SK-N-MC (cell line): ENCODE measurements around the gene GPATCH2.
"Not testable (repeated sequence)": the region's sequence is repeated elsewhere in the genome, so short reads cannot be mapped to it uniquely, and the experiment has no call there.

Experiments
- DNase-seq: peaks from one replicate; pipeline ENCODE4 v3.0.0-alpha.2; 2011; ENCODE audit warnings: low read depth, low spot score
- H3K27ac ChIP-seq: fragments of 200-600 bp; sonication (generic); 2 replicates; pipeline ENCODE4 v1.5.1; 2016; ENCODE audit warnings: mixed run types
- H3K36me3 ChIP-seq: fragments of 200-600 bp; sonication (generic); 2 replicates; pipeline ENCODE4 v1.6.1; 2017; ENCODE audit warnings: antibody characterized with exemption, low read length, mixed read lengths; ENCODE audit not compliant: insufficient read depth
- H3K4me3 ChIP-seq: fragments of 200-600 bp; sonication (generic); 2 replicates; pipeline ENCODE4 v1.5.1; 2016
- H3K9ac ChIP-seq: fragments of 200-600 bp; sonication (generic); 2 replicates; pipeline ENCODE4 v1.8.0; 2017; ENCODE audit warnings: mixed run types, mixed read lengths; ENCODE audit not compliant: insufficient read length
- H3K9me3 ChIP-seq: fragments of 200-600 bp; sonication (generic); 2 replicates; pipeline ENCODE4 v1.6.1; 2017; ENCODE audit warnings: low read depth, mild to moderate bottlenecking, antibody characterized with exemption, low read length, moderate library complexity, mixed read lengths
- EZH2 ChIP-seq: fragments of 200-600 bp; sonication (generic); IDR thresholded peaks from one replicate; pipeline ENCODE4 v1.6.1; 2017; ENCODE audit warnings: antibody characterized with exemption
- FOXP2 ChIP-seq: optimal IDR thresholded peaks from 2 replicates; pipeline ENCODE3; 2011; ENCODE audit warnings: mild to moderate bottlenecking, moderate library complexity; ENCODE audit not compliant: insufficient read depth; ENCODE audit errors: extremely low read length, control extremely low read depth
- POLR2AphosphoS5 ChIP-seq: IDR thresholded peaks from 2 replicates; pipeline ENCODE4 v1.6.1; 2012; ENCODE audit warnings: mild to moderate bottlenecking, low read depth, low read length, borderline replicate concordance

The GPATCH2 gene

DNA sequence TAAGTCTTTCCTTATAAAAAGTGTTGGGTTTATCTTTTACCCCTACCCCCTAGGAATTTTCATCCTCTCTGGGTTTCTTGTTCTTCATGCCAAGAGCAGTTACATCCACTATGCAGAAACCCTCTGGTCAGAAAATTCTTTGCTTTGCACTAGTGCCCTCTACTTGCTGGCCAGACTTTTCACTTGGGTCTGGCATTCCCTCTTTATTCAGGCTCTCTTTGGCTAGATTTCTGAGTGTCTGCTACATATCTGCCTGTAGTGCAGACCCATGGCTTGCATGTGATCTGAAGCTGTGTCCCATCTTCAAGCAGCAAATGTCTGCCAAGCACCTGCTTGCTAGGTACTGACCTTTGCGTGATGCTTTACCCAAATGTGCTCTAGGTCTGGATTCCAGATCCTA, 237.0 kb downstream of the GPATCH2 start:
- Histone ChIP-seq H3K4me3 (no peak overlapping the region), H3K9me3 (no peaks in the 10 kb centered on the region), H3K27ac (no peak overlapping the region), H3K9ac (no peak overlapping the region), H3K36me3 (no peaks in the 10 kb centered on the region)
- no peak for TF ChIP-seq EZH2
- no peak for TF ChIP-seq POLR2AphosphoS5
- no peak for TF ChIP-seq FOXP2
- DNase-seq: no peak

- no peak overlapping the region for H3K4me3 ChIP-seq
- H3K36me3 ChIP-seq: no peaks in the 10 kb centered on the region
- no peak overlapping the region for H3K27ac ChIP-seq
- H3K9ac ChIP-seq: no peak overlapping the region
- DNase-seq: no peak
- TF ChIP-seq POLR2AphosphoS5: no peak
- no peak for TF ChIP-seq EZH2
- no peak for TF ChIP-seq FOXP2
- no peaks in the 10 kb centered on the region for H3K9me3 ChIP-seq
Measured at GRCh38 chr1:217392441-217392840, 238.4 kb downstream of the GPATCH2 start.

- no peak overlapping the region for H3K27ac ChIP-seq
- no peak for DNase-seq
- TF ChIP-seq POLR2AphosphoS5: no peak
- no peak for TF ChIP-seq FOXP2
- TF ChIP-seq EZH2: no peak
- H3K9me3 ChIP-seq: no peaks in the 10 kb centered on the region
- no peak overlapping the region for H3K4me3 ChIP-seq
- H3K9ac ChIP-seq: no peak overlapping the region
- no peaks in the 10 kb centered on the region for H3K36me3 ChIP-seq
Measured at GRCh38 chr1:217389895-217390294, 241.0 kb downstream of the GPATCH2 start.

DNA sequence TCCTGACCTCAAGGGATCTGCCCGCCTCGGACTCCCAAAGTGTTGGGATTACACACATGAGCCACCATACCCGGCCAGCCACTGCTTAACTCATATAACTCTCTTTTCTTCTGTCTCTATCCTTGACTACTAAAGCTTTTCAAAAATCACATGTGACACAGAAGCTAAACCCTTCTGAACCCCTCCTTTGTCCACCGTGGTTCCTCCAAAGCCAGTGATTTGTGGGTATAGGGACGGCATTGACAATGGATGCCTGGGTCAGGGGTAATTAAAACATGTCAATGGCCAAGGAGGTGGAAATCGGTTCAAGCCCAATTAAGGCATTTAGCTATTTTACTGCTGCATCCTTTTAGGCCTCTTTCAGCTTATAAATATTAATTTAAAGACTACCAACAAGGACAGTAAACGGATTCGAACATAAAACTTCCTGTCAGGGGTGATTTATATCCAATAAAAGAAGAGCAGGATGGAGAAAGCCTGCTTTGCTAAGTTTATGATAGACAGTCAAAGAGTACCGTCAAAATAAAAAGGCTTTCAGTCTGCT, 242.3 kb downstream of the GPATCH2 start:
- TF ChIP-seq POLR2AphosphoS5 (no peak), EZH2 (no peak), FOXP2 (no peak)
- Histone ChIP-seq H3K27ac (no peak overlapping the region), H3K9ac (no peak overlapping the region), H3K36me3 (no peaks in the 10 kb centered on the region), H3K9me3 (no peaks in the 10 kb centered on the region), H3K4me3 (no peak overlapping the region)
- DNase-seq: no peak

DNA sequence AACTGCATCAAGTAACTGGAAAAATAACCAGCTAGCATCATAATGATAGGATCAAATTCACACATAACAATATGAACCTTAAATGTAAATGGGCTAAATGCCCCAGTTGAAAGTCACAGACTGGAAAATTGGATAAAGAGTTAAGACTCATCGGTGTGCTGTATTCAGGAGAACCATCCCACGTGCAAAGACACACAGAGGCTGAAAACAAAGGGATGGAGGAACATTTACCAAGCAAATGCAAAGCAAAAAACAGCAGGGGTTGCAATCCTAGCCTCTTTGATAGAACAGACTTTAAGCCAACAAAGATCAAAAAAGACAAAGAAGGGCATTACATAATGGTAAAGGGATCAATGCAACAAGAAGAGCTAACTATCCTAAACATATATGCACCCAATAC, 249.1 kb downstream of the GPATCH2 start:
- not testable (repeated sequence) for H3K27ac ChIP-seq, H3K4me3 ChIP-seq, H3K36me3 ChIP-seq, H3K9ac ChIP-seq, DNase-seq, H3K9me3 ChIP-seq

- not testable (repeated sequence) for H3K27ac ChIP-seq, H3K36me3 ChIP-seq, DNase-seq, H3K9ac ChIP-seq, H3K4me3 ChIP-seq, H3K9me3 ChIP-seq
Measured at GRCh38 chr1:217379804-217380203, 251.1 kb downstream of the GPATCH2 start.

GRCh38 chr1:217379336-217379735, 251.6 kb downstream of the GPATCH2 start:
- no peak for DNase-seq
- Histone ChIP-seq H3K9me3 (no peaks in the 10 kb centered on the region), H3K4me3 (no peak overlapping the region), H3K27ac (no peak overlapping the region), H3K36me3 (no peaks in the 10 kb centered on the region), H3K9ac (no peak overlapping the region)
- TF ChIP-seq EZH2 (no peak), POLR2AphosphoS5 (no peak), FOXP2 (no peak)
